ENCODE measurements around the gene JMJD8.

Gene JMJD8

GRCh38 chr16:662095-662494 is 22.0 kb downstream of the JMJD8 start:
- no peak for DNase-seq (ENCODE audit: low read depth, low spot score)

GRCh38 chr16:661184-661821 is 22.8 kb downstream of the JMJD8 start:
- no peak for DNase-seq (ENCODE audit: low read depth, low spot score)

GRCh38 chr16:660459-661183 is 23.5 kb downstream of the JMJD8 start:
- DNase-seq (ENCODE audit: low read depth, low spot score), result peak; percentile 93

GRCh38 chr16:660132-660458 is 24.0 kb downstream of the JMJD8 start:
- no peak for DNase-seq (ENCODE audit: low read depth, low spot score)

- DNase-seq (ENCODE audit: low read depth, low spot score), result no peak
Measured at GRCh38 chr16:659618-660017, 24.5 kb downstream of the JMJD8 start.

- no peak for DNase-seq (ENCODE audit: low read depth, low spot score)
Measured at GRCh38 chr16:658679-659571, 25.2 kb downstream of the JMJD8 start.

- DNase-seq (ENCODE audit: low read depth, low spot score), result no peak
Measured at GRCh38 chr16:657487-657886, 26.6 kb downstream of the JMJD8 start.

- DNase-seq (ENCODE audit: low read depth, low spot score), result no peak
Measured at GRCh38 chr16:654034-654433, 30.1 kb downstream of the JMJD8 start.

GRCh38 chr16:652454-653305 is 31.5 kb downstream of the JMJD8 start:
- no peak for DNase-seq (ENCODE audit: low read depth, low spot score)

- DNase-seq (ENCODE audit: low read depth, low spot score), result no peak
Measured at GRCh38 chr16:651844-652243, 32.3 kb downstream of the JMJD8 start.

GRCh38 chr16:649631-650030 is 34.5 kb downstream of the JMJD8 start:
- no peak for DNase-seq (ENCODE audit: low read depth, low spot score)

- peak; percentile 96 for DNase-seq (ENCODE audit: low read depth, low spot score)
Measured at GRCh38 chr16:648781-649589, 35.1 kb downstream of the JMJD8 start, which contains the start of gene WDR90. Gene WDR90, plus strand, starts transcription at chr16:649365. Its CDS starts 52 bp downstream, at chr16:649417.

GRCh38 chr16:648071-648780 is 35.9 kb downstream of the JMJD8 start:
- DNase-seq (ENCODE audit: low read depth, low spot score), result no peak

- DNase-seq (ENCODE audit: low read depth, low spot score), result no peak
Measured at GRCh38 chr16:647173-647902, 36.8 kb downstream of the JMJD8 start.

GRCh38 chr16:646679-647172 is 37.4 kb downstream of the JMJD8 start:
- no peak for DNase-seq (ENCODE audit: low read depth, low spot score)

- no peak for DNase-seq (ENCODE audit: low read depth, low spot score)
Measured at GRCh38 chr16:645852-646678, 38.1 kb downstream of the JMJD8 start.

- DNase-seq (ENCODE audit: low read depth, low spot score), result no peak
Measured at GRCh38 chr16:644556-644955, 39.6 kb downstream of the JMJD8 start.

GRCh38 chr16:643050-643368 is 41.1 kb downstream of the JMJD8 start:
- DNase-seq (ENCODE audit: low read depth, low spot score), result no peak
